Stimulated activated CD4-positive, alpha-beta T cell treated with anti-CD3 and anti-CD28 coated beads, Interleukin-1b, Interleukin-23, amount 100 ng/mL, for 4 hours (primary cell): ENCODE data around the gene ARHGAP15.

Experiments
- DNase-seq, 2 donors: peaks; one replicate each; pipeline ENCODE4 v3.0.0-alpha.2; 2020; ENCODE audit warnings: low read depth in 2 of 2

The ARHGAP15 gene

GRCh38 chr2:143452817-143453451 is 323.7 kb downstream of the ARHGAP15 start:
- DNase-seq: no peak

- DNase-seq: no peak
Measured at GRCh38 chr2:143453981-143454511, 324.8 kb downstream of the ARHGAP15 start.

GRCh38 chr2:143455317-143455716 is 326.1 kb downstream of the ARHGAP15 start:
- no peak for DNase-seq

- DNase-seq: no peak
Measured at GRCh38 chr2:143458258-143459190, 329.3 kb downstream of the ARHGAP15 start.

- no peak for DNase-seq
Measured at GRCh38 chr2:143460382-143460781, 331.2 kb downstream of the ARHGAP15 start.

GRCh38 chr2:143463719-143464118 is 334.5 kb downstream of the ARHGAP15 start:
- no peak for DNase-seq

- DNase-seq: no peak
Measured at GRCh38 chr2:143466391-143466790, 337.2 kb downstream of the ARHGAP15 start.

GRCh38 chr2:143467011-143467410 is 337.8 kb downstream of the ARHGAP15 start:
- no peak for DNase-seq

GRCh38 chr2:143468341-143468888 is 339.2 kb downstream of the ARHGAP15 start:
- DNase-seq: no peak

GRCh38 chr2:143469323-143469722 is 340.1 kb downstream of the ARHGAP15 start:
- DNase-seq: no peak

GRCh38 chr2:143471550-143471949 is 342.3 kb downstream of the ARHGAP15 start:
- DNase-seq: no peak

GRCh38 chr2:143473216-143473615 is 344.0 kb downstream of the ARHGAP15 start:
- no peak for DNase-seq

GRCh38 chr2:143473820-143474219 is 344.6 kb downstream of the ARHGAP15 start:
- no peak for DNase-seq

GRCh38 chr2:143474586-143474985 is 345.4 kb downstream of the ARHGAP15 start:
- no peak for DNase-seq

- no peak for DNase-seq
Measured at GRCh38 chr2:143475041-143475776, 346.0 kb downstream of the ARHGAP15 start.

- DNase-seq: no peak
Measured at GRCh38 chr2:143476336-143477087, 347.3 kb downstream of the ARHGAP15 start.

- no peak for DNase-seq
Measured at GRCh38 chr2:143477714-143478443, 348.7 kb downstream of the ARHGAP15 start.

- DNase-seq: no peak
Measured at GRCh38 chr2:143480086-143480485, 350.9 kb downstream of the ARHGAP15 start.

GRCh38 chr2:143480601-143481236 is 351.5 kb downstream of the ARHGAP15 start:
- DNase-seq: no peak

- DNase-seq: no peak
Measured at GRCh38 chr2:143481237-143481623, 352.0 kb downstream of the ARHGAP15 start.
